SK-N-MC (cell line): ENCODE data around the gene RASSF4.

Experiments
- DNase-seq: peaks from one replicate; pipeline ENCODE4 v3.0.0-alpha.2; 2011; ENCODE audit warnings: low read depth, low spot score
- H3K27ac ChIP-seq: fragments of 200-600 bp; sonication (generic); 2 replicates; pipeline ENCODE4 v1.5.1; 2016; ENCODE audit warnings: mixed run types
- H3K36me3 ChIP-seq: fragments of 200-600 bp; sonication (generic); 2 replicates; pipeline ENCODE4 v1.6.1; 2017; ENCODE audit warnings: antibody characterized with exemption, low read length, mixed read lengths; ENCODE audit not compliant: insufficient read depth
- H3K4me3 ChIP-seq: fragments of 200-600 bp; sonication (generic); 2 replicates; pipeline ENCODE4 v1.5.1; 2016
- H3K9ac ChIP-seq: fragments of 200-600 bp; sonication (generic); 2 replicates; pipeline ENCODE4 v1.8.0; 2017; ENCODE audit warnings: mixed run types, mixed read lengths; ENCODE audit not compliant: insufficient read length
- H3K9me3 ChIP-seq: fragments of 200-600 bp; sonication (generic); 2 replicates; pipeline ENCODE4 v1.6.1; 2017; ENCODE audit warnings: low read depth, mild to moderate bottlenecking, antibody characterized with exemption, low read length, moderate library complexity, mixed read lengths
- EZH2 ChIP-seq: fragments of 200-600 bp; sonication (generic); IDR thresholded peaks from one replicate; pipeline ENCODE4 v1.6.1; 2017; ENCODE audit warnings: antibody characterized with exemption
- FOXP2 ChIP-seq: optimal IDR thresholded peaks from 2 replicates; pipeline ENCODE3; 2011; ENCODE audit warnings: mild to moderate bottlenecking, moderate library complexity; ENCODE audit not compliant: insufficient read depth; ENCODE audit errors: extremely low read length, control extremely low read depth
- POLR2AphosphoS5 ChIP-seq: IDR thresholded peaks from 2 replicates; pipeline ENCODE4 v1.6.1; 2012; ENCODE audit warnings: mild to moderate bottlenecking, low read depth, low read length, borderline replicate concordance

Gene RASSF4

GRCh38 chr10:44931621-44932516 is 27.7 kb upstream of the RASSF4 start:
- DNase-seq = no peak
- no peak overlapping the region for H3K9ac ChIP-seq
- TF ChIP-seq FOXP2 (no peak), EZH2 (no peak), POLR2AphosphoS5 (no peak)
- no peak overlapping the region for H3K27ac ChIP-seq
- no peaks in the 10 kb centered on the region for H3K9me3 ChIP-seq
- no peak overlapping the region for H3K4me3 ChIP-seq
- H3K36me3 ChIP-seq = no peaks in the 10 kb centered on the region

DNA sequence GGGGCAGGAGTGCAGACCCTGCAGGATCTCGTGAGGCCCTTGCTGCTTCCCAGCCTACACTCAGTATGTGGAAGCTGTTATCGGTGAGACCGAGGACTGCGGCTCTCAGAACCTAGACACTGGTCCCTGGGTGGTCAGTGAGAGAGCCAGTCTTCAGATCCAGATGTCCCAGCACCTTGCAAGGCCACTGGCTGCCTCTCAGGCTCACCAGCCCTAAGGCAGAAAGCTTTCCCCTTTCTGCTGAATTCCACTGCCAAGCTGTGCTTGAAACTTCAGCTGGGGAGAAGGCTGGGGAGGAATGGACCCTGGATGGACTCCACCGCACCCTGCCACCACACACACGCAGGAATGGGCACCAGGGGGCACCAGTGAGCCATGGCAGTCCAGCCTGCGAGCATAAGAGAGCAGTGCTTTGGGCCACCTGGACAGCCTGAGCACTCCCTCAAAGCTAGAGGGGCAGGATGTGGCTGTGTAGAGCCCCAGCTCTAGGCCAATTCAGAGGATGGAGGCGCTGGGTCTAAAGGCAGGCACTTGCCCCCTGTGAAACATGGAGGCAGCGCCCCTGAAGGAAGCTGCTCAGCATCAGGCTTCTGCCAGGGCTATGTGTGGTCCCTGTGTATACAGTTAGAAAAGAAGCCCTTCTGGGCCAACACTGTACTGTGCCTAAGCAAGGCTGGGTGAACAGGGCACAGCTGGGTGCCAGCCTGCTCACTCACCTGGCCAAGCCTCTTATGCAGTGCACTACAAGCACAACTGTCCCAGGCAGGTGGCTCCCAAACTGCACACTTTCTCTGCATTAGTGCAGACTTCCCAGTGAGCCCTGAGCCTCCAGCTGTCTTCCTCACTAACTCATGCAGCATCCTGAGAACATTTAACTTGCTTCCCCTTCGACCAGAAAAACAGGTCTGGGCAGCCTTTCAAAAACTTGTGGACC is 26.8 kb upstream of the RASSF4 start:
- no peaks in the 10 kb centered on the region for H3K36me3 ChIP-seq
- no peak for DNase-seq
- H3K27ac ChIP-seq = no peak overlapping the region
- no peak overlapping the region for H3K9ac ChIP-seq
- no peak overlapping the region for H3K4me3 ChIP-seq
- no peaks in the 10 kb centered on the region for H3K9me3 ChIP-seq
- TF ChIP-seq FOXP2 (no peak), POLR2AphosphoS5 (no peak), EZH2 (no peak)

GRCh38 chr10:44933451-44934321 is 25.9 kb upstream of the RASSF4 start:
- Histone ChIP-seq H3K9me3 (no peaks in the 10 kb centered on the region), H3K9ac (no peak overlapping the region), H3K4me3 (no peak overlapping the region), H3K27ac (no peak overlapping the region), H3K36me3 (no peaks in the 10 kb centered on the region)
- no peak for DNase-seq
- TF ChIP-seq EZH2 = no peak
- TF ChIP-seq FOXP2 = no peak

DNA sequence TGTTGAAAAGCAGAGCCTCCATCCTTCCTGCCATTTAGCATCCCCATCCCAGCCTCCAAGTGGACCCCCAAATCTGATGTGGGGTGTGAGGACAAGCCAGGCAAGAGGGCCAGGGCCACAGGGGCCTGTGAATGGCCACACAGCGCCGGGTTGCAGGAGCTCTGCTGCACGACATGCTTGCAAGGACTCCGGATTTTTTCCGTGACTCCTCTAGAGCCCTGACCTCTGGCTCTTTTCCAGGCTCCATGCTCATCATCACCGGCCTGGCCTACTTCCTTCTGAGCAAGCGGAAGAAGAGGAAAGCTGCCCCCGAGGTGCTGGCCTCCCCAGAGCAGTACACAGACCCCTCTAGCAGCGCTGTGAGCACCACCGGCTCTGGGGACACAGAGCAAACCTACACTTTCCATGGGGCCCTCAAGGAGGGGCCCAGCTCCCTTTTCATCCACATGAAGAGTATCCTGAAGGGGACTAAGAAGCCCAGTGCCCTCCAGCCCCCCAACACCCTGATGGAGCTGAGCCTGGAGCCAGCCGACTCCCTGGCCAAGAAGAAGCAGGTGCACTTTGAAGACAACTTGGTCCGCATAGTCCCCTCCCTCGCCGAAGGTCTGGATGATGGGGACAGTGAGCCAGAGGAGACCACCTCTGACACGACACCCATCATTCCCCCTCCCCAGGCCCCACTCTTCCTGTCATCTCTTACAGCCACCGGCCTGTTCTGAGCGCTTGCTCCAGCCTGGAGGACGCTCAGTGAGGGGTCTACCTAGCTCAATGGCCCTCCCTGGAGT is 25.0 kb upstream of the RASSF4 start:
- TF ChIP-seq FOXP2 (no peak), EZH2 (no peak), POLR2AphosphoS5 (no peak)

DNA sequence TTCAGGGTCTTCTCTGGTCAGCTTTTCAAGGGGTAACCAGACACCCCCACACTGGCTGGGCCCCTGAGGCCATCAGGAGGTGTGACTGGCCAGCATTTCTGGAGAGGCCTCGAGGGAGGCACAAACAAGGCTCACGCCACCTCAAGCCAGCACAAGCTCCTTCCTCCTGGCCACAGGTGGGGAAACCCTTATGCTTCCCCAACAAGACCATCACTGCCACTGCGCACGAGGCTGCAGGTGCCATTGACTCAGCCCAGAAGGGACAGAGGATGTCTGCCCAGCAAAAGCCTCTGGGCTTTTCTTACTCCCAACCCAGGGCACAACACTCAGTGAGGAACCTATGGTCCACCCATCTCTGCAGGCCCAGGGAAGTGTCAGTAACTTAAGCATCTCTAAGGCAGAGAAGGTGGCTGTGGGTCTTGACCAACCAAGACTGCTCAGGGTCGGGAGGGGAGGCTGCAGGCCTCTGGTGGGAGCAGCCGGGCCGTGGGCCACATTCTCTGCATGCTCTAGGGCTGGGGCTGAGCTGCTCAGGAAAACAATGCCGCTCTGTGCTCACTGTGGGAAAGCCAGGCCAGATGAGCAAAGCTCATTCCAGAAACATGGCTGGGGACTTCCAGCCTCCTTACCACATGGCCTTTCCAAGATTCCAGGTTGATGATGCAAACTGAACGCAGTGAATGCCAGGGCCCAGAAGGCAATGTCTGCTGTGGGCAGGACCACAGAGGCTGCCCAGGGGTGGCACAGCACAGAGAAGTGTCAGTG is 24.2 kb upstream of the RASSF4 start:
- no peak overlapping the region for H3K27ac ChIP-seq
- H3K4me3 ChIP-seq = no peak overlapping the region
- H3K36me3 ChIP-seq = no peaks in the 10 kb centered on the region
- no peak for DNase-seq
- H3K9me3 ChIP-seq = no peaks in the 10 kb centered on the region
- H3K9ac ChIP-seq = no peak overlapping the region
- no peak for TF ChIP-seq EZH2
- no peak for TF ChIP-seq POLR2AphosphoS5
- TF ChIP-seq FOXP2 = no peak

More for the DNA sequence above, 25.0 kb upstream of the RASSF4 start:
- Histone ChIP-seq H3K9me3 (no peaks in the 10 kb centered on the region), H3K4me3 (no peak overlapping the region), H3K9ac (no peak overlapping the region), H3K36me3 (no peaks in the 10 kb centered on the region), H3K27ac (no peak overlapping the region)
- DNase-seq = no peak

DNA sequence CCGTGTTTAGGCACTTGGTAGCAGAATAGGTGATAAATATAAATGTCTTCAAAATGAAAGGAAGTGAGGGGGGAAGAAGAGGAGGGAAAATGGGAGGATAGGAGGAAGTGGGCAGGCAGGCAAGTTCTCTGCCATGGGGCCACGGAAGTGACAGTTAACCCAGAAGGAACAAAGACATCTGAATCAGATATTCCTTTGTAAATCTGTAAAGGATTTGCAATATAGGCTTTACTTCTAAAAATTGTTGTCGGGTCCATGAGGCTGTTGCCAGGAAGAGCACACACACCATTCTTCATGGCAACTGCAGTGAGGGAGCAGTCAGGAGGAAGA is 23.7 kb upstream of the RASSF4 start:
- Histone ChIP-seq H3K4me3 (no peak overlapping the region), H3K36me3 (no peaks in the 10 kb centered on the region), H3K9ac (no peak overlapping the region), H3K9me3 (no peaks in the 10 kb centered on the region), H3K27ac (no peak overlapping the region)
- no peak for DNase-seq
- TF ChIP-seq EZH2 (no peak), POLR2AphosphoS5 (no peak), FOXP2 (no peak)
